ENCODE results near the gene ZFYVE19. TPM values are rescaled to one million over a fixed set of nuclear protein-coding genes. Genes with fewer than 3 reads are reported as not detected.

Gene ZFYVE19
- total and polyA plus RNA-seq, 2 of the 4 experiments (the other 2 are of a cell fraction) = 22.6 to 29.6 TPM

DNA sequence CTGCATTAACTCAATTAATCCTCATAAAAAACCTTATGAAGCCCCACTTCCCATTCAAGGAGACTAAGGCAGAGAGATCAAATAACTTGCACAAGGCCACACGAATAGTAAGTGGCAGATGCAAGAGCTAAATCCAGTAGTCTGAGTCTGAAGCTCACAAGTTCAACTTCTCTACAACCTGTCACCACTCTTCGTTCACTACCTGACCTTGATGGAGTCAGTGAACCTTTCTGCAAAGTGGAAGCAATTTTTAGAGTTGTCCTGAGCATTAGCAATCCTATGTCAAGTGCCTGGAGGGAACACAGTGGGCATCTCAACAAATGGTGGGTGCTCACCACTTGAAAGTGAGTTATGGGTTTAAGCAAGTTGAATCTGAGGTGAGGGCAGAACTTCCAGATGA is 34.9 kb downstream of the ZFYVE19 start:
- H3K56ac ChIP-seq (ENCODE audit: extremely low read depth, insufficient read depth, low read length) = no peak overlapping the region
- no peak overlapping the region for H3K4me3 ChIP-seq (ENCODE audit: insufficient read depth, low read depth, low read length)
- no peak overlapping the region for H3K27ac ChIP-seq (ENCODE audit: insufficient read depth, low read length)
- no peak overlapping the region for H4K8ac ChIP-seq (ENCODE audit: low read depth in 2 of 2, low read length in 2 of 2)
- H2AK5ac ChIP-seq (ENCODE audit: low read depth, low read length) = no peak overlapping the region
- DNase-seq = no peak
- H3K4ac ChIP-seq (ENCODE audit: low read depth, low read length) = no peak overlapping the region
- H3K4me2 ChIP-seq (ENCODE audit: low read depth, low read length) = no peak overlapping the region
- peaks cover 5% of the 10 kb centered on the region; the same call in 1 of the 2 replicates for H4K20me1 ChIP-seq (ENCODE audit: insufficient read depth, low read length)
- CTCF ChIA-PET = interaction anchor here (1.2 kb wide), 1 partner anchor 17 kb away, joined by 3 read pairs; no protein-coding TSS in a partner anchor
- no peak for TF ChIP-seq MXI1 (IDR thresholded peaks at IDR 0.05; ENCODE audit: borderline replicate concordance, low read depth, low read length)
- no peak for TF ChIP-seq RCOR1 (IDR thresholded peaks at IDR 0.05; ENCODE audit: insufficient replicate concordance, low read length)
- no peak for TF ChIP-seq SMC3 (IDR thresholded peaks at IDR 0.05; ENCODE audit: low read depth, low read length)
- TF ChIP-seq, protein P1, sequence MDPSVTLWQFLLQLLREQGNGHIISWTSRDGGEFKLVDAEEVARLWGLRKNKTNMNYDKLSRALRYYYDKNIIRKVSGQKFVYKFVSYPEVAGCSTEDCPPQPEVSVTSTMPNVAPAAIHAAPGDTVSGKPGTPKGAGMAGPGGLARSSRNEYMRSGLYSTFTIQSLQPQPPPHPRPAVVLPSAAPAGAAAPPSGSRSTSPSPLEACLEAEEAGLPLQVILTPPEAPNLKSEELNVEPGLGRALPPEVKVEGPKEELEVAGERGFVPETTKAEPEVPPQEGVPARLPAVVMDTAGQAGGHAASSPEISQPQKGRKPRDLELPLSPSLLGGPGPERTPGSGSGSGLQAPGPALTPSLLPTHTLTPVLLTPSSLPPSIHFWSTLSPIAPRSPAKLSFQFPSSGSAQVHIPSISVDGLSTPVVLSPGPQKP (IDR thresholded peaks at IDR 0.05; ENCODE audit: borderline replicate concordance, low read depth, low read length) = no peak
- no peak for TF ChIP-seq RAD21 (IDR thresholded peaks at IDR 0.05; ENCODE audit: low read length)
- TF ChIP-seq POLR2A (IDR thresholded peaks at IDR 0.05; ENCODE audit: low read depth, low read length) = no peak
- no peak for TF ChIP-seq CHD1 (IDR thresholded peaks at IDR 0.05; ENCODE audit: low read depth, low read length)
- H3K79me1 ChIP-seq (ENCODE audit: low read depth in 1 of 2, low read length in 2 of 2) = no peaks in the 10 kb centered on the region
- no peak overlapping the region for H3K23ac ChIP-seq (ENCODE audit: low read depth, low read length)
- intact Hi-C loops (cut with micrococcal nuclease) (no loop called here), dilution Hi-C loops (cut with HindIII; ENCODE audit: low sequenced_read_pairs, unreplicated experiment) (no loop called here), in situ Hi-C loops (cut with MboI; ENCODE audit: low sequenced_read_pairs) (no loop called here)
- no peak overlapping the region for H2AFZ ChIP-seq (replicated peaks; ENCODE audit: low read length, poor library complexity)
- H4K5ac ChIP-seq (ENCODE audit: low read depth, low read length) = no peak overlapping the region
- no peak overlapping the region for H2BK20ac ChIP-seq (ENCODE audit: low read depth, low read length)
- no peak overlapping the region for H2BK15ac ChIP-seq (ENCODE audit: low read depth, low read length)
- no peak overlapping the region for H2BK120ac ChIP-seq (ENCODE audit: low read depth, low read length)
- H2BK5ac ChIP-seq (ENCODE audit: low read depth, low read length, poor library complexity, severe bottlenecking) = no peak overlapping the region
- H3K36me3 ChIP-seq (ENCODE audit: control insufficient read depth, insufficient read depth, low read length) = no peaks in the 10 kb centered on the region
- no peak overlapping the region for H4K91ac ChIP-seq (ENCODE audit: insufficient read depth, low read depth, low read length)
- H3K14ac ChIP-seq (replicated peaks; ENCODE audit: low read depth, low read length) = no peak overlapping the region
- H3K4me1 ChIP-seq (ENCODE audit: control insufficient read depth, insufficient read depth, low read length) = peaks cover 5% of the 10 kb centered on the region
- no CpG with 5 or more reads among the region's 2 CpGs for WGBS, 2 experiments (ENCODE audit: extremely low coverage in 2 of 2, insufficient read length in 1 of 2)
- no TSS peak for BruUV-seq (replicated peaks)
- H3K9me3 ChIP-seq (ENCODE audit: control insufficient read depth, insufficient read depth, low read length) = no peaks in the 10 kb centered on the region
- POLR2A ChIA-PET (ENCODE audit: unreplicated experiment) = no interaction called here
- no peak overlapping the region for H3K9ac ChIP-seq (ENCODE audit: low read depth, low read length)
- peaks cover 38% of the 10 kb centered on the region for H3K27me3 ChIP-seq (ENCODE audit: control insufficient read depth, insufficient read depth, low read length)
- no peak overlapping the region for H2AK9ac ChIP-seq (replicated peaks; ENCODE audit: low read depth, low read length, poor library complexity)
- H3K9me1 ChIP-seq (ENCODE audit: insufficient read depth, low read length) = no peaks in the 10 kb centered on the region
- no peak for ATAC-seq (ENCODE audit: low read depth)
- no peak overlapping the region for H3K18ac ChIP-seq (ENCODE audit: low read depth, low read length)
